Pancreas (tissue), 10 donors: Measurements from ENCODE around the gene OTOG. TPM values are rescaled to one million over a fixed set of nuclear protein-coding genes. Genes with fewer than 3 reads are reported as not detected.

ENCODE experiments used
- ATAC-seq, 4 donors: fragments of 200-7000 bp; cut with Tn5 transposase; one replicate each; pipeline versions ENCODE4 v1.8.0 to v1.9.1; 2020; ENCODE audit warnings: mild to moderate bottlenecking in 4 of 4, moderate library complexity in 4 of 4
- DNase-seq, 6 donors: peaks; one replicate each; pipeline ENCODE4 v3.0.0-alpha.2; 2020
- FAIRE-seq: peaks from 2 replicates; lab custom pipeline; 2012; peaks lifted over from hg19 to GRCh38; lab: Jason Lieb, UNC
- H3K27ac ChIP-seq, 4 donors: fragments of 200-600 bp; sonication (generic); 1 replicate in 3 of 4; 2 replicates in 1 of 4; pipeline versions ENCODE4 v1.5.0 to v1.8.0; 2020
- H3K27me3 ChIP-seq, 4 donors: fragments of 200-600 bp; one replicate each; pipeline ENCODE4 v1.8.0; 2021
- H3K36me3 ChIP-seq, 3 donors: fragments of 200-600 bp; sonication (generic) in 1 of 3; one replicate each; pipeline versions ENCODE4 v1.5.0 to v1.8.0; 2020 to 2021
- H3K4me1 ChIP-seq, 3 donors: fragments of 200-600 bp; one replicate each; pipeline ENCODE4 v1.8.0; 2021
- H3K4me3 ChIP-seq, 4 donors: fragments of 200-600 bp; sonication (generic) in 2 of 4; one replicate each; pipeline versions ENCODE4 v1.5.0 to v1.8.0; 2020 to 2021
- H3K9me3 ChIP-seq, 4 donors: fragments of 200-600 bp; one replicate each; pipeline ENCODE4 v1.8.0; 2021
- CTCF ChIP-seq, 4 donors: fragments of 200-600 bp; sonication (generic) in 3 of 4; IDR thresholded peaks; one replicate each; pipeline versions ENCODE4 v1.5.0 to v1.8.0; 2021; ENCODE audit warnings: antibody characterized with exemption in 4 of 4
- WGBS, 2 donors: extraction: QIAGEN DNeasy Blood & Tissue Kit; methylation state at CpG; one replicate each; pipeline ENCODE4 v1.1.7; 2013; 5-methylcytosine and 5-hydroxymethylcytosine counted together
- intact Hi-C, 3 donors: fragments of 100-400 bp; cut with DNase I; formaldehyde crosslinking; loops; one replicate each; pipeline versions ENCODE4 v1.11.1 to v1.14.2; 2022
- polyA plus RNA-seq, 2 donors: library from polyadenylated mRNA; stranded (reverse); fragments of 200-250 nt; gene quantifications; one replicate each; pipeline ENCODE4 v1.2.3, GENCODE V29; 2013
- total RNA-seq, 6 donors: library from RNA; stranded (reverse); fragmentation: NEBNext Ultra II Directional in 4 of 6; extraction: Animal tissue kit (Norgen Biotek cat#: 25700) in 4 of 6; gene quantifications; one replicate each; pipeline versions ENCODE4 v1.2.1 to v1.2.4, GENCODE V29; 2021 to 2023
- donor health status: healthy with polysubstance abuse.
- donor health status: DM: no; HTN: no; CAD: no; lungs with moderate emphysema.
- donor health status: DM: no; HTN: no; CAD: no.
- donor health status: control.
- donor health status: control.
- donor health status: Bipolar disorder and iron deficiency.
- donor health status: DM: yes; HTN: yes; CAD: no.
- donor health status: DM: no; HTN: no; CAD: no.
- donor health status: DM: no; HTN: no; CAD: no.
- donor health status: DM: yes; HTN: yes; CAD: no.

Gene OTOG
- total and polyA plus RNA-seq, 8 donors = not detected

- FAIRE-seq = no peak
- Histone ChIP-seq H3K36me3 (no peaks in the 10 kb centered on the region), H3K4me1 (no peaks in the 10 kb centered on the region), H3K4me3 (no peak overlapping the region), H3K27ac (no peak overlapping the region), H3K9me3 (no peaks in the 10 kb centered on the region), H3K27me3 (no peaks in the 10 kb centered on the region)
- intact Hi-C loops = no loop called here
- no peak for ATAC-seq
- 79 to 92% methylated on average over 7 of the region's 7 CpGs for WGBS, 2 donors
- no peak for TF ChIP-seq CTCF (IDR thresholded peaks at IDR 0.05)
- DNase-seq = no peak
Observed at GRCh38 chr11:17553249-17553546, 6.1 kb downstream of the OTOG start.

DNA sequence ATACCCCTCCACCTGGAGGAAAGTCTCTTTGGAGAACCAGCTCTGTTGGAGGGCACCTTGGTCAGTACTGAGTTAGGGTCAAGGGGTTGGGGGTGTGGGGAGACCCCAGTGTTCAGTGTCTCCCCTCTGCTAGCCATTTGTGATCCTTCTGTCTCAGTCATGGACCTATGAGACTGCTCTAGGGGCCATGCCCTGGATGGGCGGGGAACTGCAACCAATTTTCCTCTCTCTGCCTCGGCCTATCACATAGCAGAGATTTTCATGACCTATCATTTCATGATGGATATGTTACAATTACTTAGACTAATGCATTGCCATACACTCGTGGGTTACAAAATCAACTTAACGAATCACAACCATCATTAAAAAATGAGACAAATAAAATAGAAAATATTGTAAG lies 7.4 kb downstream of the OTOG start:
- WGBS, 2 donors = 86 to 91% methylated on average over 4 of the region's 4 CpGs
- Histone ChIP-seq H3K27ac (no peak overlapping the region), H3K4me1 (no peaks in the 10 kb centered on the region), H3K9me3 (no peaks in the 10 kb centered on the region), H3K27me3 (no peaks in the 10 kb centered on the region), H3K36me3 (no peaks in the 10 kb centered on the region), H3K4me3 (no peak overlapping the region)
- TF ChIP-seq CTCF (IDR thresholded peaks at IDR 0.05) = no peak
- ATAC-seq (no peak), DNase-seq (no peak), FAIRE-seq (no peak)
- intact Hi-C loops = no loop called here

DNA sequence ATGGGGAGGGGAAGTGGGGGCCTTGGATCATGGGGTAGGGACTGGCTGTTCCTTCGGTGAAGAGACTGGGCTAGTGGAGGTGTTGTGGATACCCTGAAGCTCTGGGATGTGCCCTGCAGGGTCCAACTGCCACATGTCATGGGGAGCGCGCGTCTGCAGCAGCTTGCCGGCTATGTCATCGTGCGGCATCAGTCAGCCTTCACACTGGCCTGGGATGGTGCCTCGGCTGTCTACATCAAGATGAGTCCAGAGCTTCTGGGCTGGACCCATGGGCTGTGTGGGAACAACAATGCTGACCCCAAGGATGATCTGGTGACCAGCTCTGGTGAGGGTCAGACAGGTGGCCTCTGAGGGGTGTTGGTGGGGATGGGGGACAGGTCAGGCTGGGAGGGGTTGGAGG lies 9.9 kb downstream of the OTOG start:
- Histone ChIP-seq H3K4me1 (no peaks in the 10 kb centered on the region), H3K27ac (no peak overlapping the region), H3K9me3 (no peaks in the 10 kb centered on the region), H3K4me3 (no peak overlapping the region), H3K36me3 (no peaks in the 10 kb centered on the region), H3K27me3 (no peaks in the 10 kb centered on the region)
- ATAC-seq (no peak), FAIRE-seq (no peak), DNase-seq (no peak)
- intact Hi-C loops = no loop called here
- 86 to 94% methylated on average over 8 of the region's 8 CpGs for WGBS, 2 donors
- no peak for TF ChIP-seq CTCF (IDR thresholded peaks at IDR 0.05)

DNA sequence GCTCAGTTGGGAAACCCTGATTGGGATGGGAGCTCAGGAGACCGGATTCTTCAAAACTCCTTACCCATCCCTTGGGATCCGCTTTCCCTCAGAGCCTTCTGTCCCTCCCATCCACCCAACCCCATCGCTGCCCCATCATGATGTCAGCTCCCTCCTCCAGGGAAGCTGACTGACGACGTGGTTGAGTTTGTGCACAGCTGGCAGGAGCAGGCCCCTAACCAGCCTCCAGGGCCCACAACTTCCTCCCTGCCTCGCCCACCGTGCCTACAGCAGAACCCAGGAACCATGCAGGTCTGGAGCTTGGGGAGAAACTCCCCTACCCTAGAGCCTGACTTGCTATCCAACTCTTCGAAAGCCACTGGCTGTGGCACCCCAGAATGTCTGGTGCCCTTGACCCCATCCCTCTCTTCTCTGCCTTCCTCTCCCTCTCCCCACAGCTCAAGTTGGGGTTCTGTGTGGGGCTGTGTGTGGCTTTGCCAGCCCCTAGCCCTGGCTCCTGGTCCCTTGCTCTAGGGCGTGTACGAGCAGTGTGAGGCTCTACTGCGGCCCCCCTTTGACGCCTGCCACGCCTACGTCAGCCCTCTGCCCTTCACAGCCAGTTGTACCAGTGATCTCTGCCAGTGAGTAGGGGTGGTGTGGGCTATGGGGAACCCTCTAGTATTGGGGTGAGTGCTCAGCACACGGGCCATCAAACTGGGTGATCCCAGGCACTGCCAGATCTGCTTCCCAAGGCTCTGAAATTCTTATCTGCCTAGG lies 11.1 kb downstream of the OTOG start:
- no peak overlapping the region for H3K27ac ChIP-seq
- no peaks in the 10 kb centered on the region for H3K36me3 ChIP-seq
- 77 to 86% methylated on average over 15 of the region's 15 CpGs for WGBS, 2 donors
- no peaks in the 10 kb centered on the region for H3K9me3 ChIP-seq
- ATAC-seq (no peak), DNase-seq (no peak), FAIRE-seq (no peak)
- no peak overlapping the region for H3K4me3 ChIP-seq
- H3K4me1 ChIP-seq = no peaks in the 10 kb centered on the region
- intact Hi-C loops = no loop called here
- H3K27me3 ChIP-seq = no peaks in the 10 kb centered on the region
- no peak for TF ChIP-seq CTCF (IDR thresholded peaks at IDR 0.05)

DNA sequence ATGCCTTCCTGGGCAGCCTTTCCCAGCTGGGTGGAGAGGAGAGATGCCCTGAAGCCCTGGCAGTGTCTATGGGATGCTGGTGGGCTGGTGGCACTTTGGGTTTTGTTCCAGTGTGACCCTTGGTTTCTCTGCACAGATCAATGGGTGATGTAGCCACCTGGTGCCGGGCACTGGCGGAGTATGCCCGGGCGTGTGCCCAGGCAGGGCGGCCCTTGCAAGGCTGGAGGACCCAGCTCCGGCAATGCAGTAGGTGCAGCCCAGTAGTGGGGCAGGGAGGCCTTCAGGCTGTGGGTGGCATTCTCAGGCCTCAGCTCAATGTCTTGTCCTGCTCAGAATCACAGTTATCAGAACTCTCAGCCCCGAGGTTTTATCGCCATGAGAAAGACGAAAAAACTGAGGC lies 11.9 kb downstream of the OTOG start:
- DNase-seq (no peak), FAIRE-seq (no peak), ATAC-seq (no peak)
- H3K4me3 ChIP-seq = no peak overlapping the region
- H3K9me3 ChIP-seq = no peaks in the 10 kb centered on the region
- intact Hi-C loops = no loop called here
- H3K27me3 ChIP-seq = no peaks in the 10 kb centered on the region
- no peak for TF ChIP-seq CTCF (IDR thresholded peaks at IDR 0.05)
- H3K27ac ChIP-seq = no peak overlapping the region
- 87 to 92% methylated on average over 9 of the region's 9 CpGs for whole genome bisulfite sequencing, 2 donors
- no peaks in the 10 kb centered on the region for H3K4me1 ChIP-seq
- no peaks in the 10 kb centered on the region for H3K36me3 ChIP-seq
